Trophoblast cell (in vitro differentiated cells and primary cell): ENCODE measurements around the gene DPEP3.

Source experiments
- DNase-seq, 2 donors: peaks; one replicate each; pipeline ENCODE4 v3.0.0-alpha.2; 2016
- H2AFZ ChIP-seq: 2 replicates; pipeline ENCODE4 v1.6.1; 2013; ENCODE audit warnings: low read length, moderate library complexity, mild to moderate bottlenecking; ENCODE audit not compliant: insufficient read depth, poor library complexity
- H2AK5ac ChIP-seq: 2 replicates; pipeline ENCODE4 v1.6.1; 2013; ENCODE audit warnings: mild to moderate bottlenecking, low read length
- H2BK120ac ChIP-seq: 2 replicates; pipeline ENCODE4 v1.6.1; 2013; ENCODE audit warnings: low read length, mild to moderate bottlenecking, moderate library complexity; ENCODE audit not compliant: insufficient read depth, poor library complexity
- H2BK12ac ChIP-seq: 2 replicates; pipeline ENCODE4 v1.6.1; 2013; ENCODE audit warnings: mild to moderate bottlenecking, low read length, moderate library complexity
- H2BK5ac ChIP-seq: 2 replicates; pipeline ENCODE4 v1.6.1; 2013; ENCODE audit warnings: low read length, low read depth, moderate library complexity, mild to moderate bottlenecking; ENCODE audit not compliant: poor library complexity
- H3K14ac ChIP-seq: 2 replicates; pipeline ENCODE4 v1.6.1; 2013; ENCODE audit warnings: mild to moderate bottlenecking, low read length
- H3K18ac ChIP-seq: 2 replicates; pipeline ENCODE4 v1.6.1; 2013; ENCODE audit warnings: mild to moderate bottlenecking, low read length
- H3K23ac ChIP-seq: 2 replicates; pipeline ENCODE4 v1.6.1; 2013; ENCODE audit warnings: low read length
- H3K27ac ChIP-seq: 2 replicates; pipeline ENCODE4 v1.5.1; 2013; ENCODE audit warnings: low read depth, mild to moderate bottlenecking, inconsistent platforms, low read length, moderate library complexity
- H3K27me3 ChIP-seq: 2 replicates; pipeline ENCODE4 v1.6.1; 2013; ENCODE audit warnings: inconsistent platforms, mild to moderate bottlenecking, low read length, moderate library complexity; ENCODE audit not compliant: insufficient read depth
- H3K36me3 ChIP-seq, 2 experiments: 1 replicate in 1 of 2; 2 replicates in 1 of 2; pipeline ENCODE4 v1.6.1; 2013; ENCODE audit warnings: low read length in 2 of 2, mild to moderate bottlenecking in 2 of 2, moderate library complexity in 1 of 2; ENCODE audit not compliant: insufficient read depth in 2 of 2, control insufficient read depth in 1 of 2
- H3K4ac ChIP-seq: 2 replicates; pipeline ENCODE4 v1.6.1; 2013; ENCODE audit warnings: low read depth, mild to moderate bottlenecking, low read length, moderate library complexity
- H3K4me1 ChIP-seq, 2 experiments: 1 replicate in 1 of 2; 2 replicates in 1 of 2; pipeline ENCODE4 v1.6.1; 2013; ENCODE audit warnings: low read length in 2 of 2, mild to moderate bottlenecking in 2 of 2, moderate library complexity in 1 of 2; ENCODE audit not compliant: insufficient read depth in 2 of 2, control insufficient read depth in 1 of 2
- H3K4me2 ChIP-seq: 2 replicates; pipeline ENCODE4 v1.6.1; 2013; ENCODE audit warnings: inconsistent platforms, mild to moderate bottlenecking, low read length, moderate library complexity
- H3K4me3 ChIP-seq: 2 replicates; pipeline ENCODE4 v1.5.1; 2013; ENCODE audit warnings: mild to moderate bottlenecking, low read depth, low read length, inconsistent platforms
- H3K79me1 ChIP-seq: one replicate; pipeline ENCODE4 v1.6.1; 2013; ENCODE audit warnings: low read length
- H3K79me2 ChIP-seq: 2 replicates; pipeline ENCODE4 v1.6.1; 2013; ENCODE audit warnings: low read length, mild to moderate bottlenecking; ENCODE audit not compliant: control insufficient read depth, insufficient read depth, poor library complexity
- H3K9ac ChIP-seq: 2 replicates; pipeline ENCODE4 v1.6.1; 2013; ENCODE audit warnings: mild to moderate bottlenecking, low read length
- H3K9me3 ChIP-seq: 2 replicates; pipeline ENCODE4 v1.6.1; 2013; ENCODE audit warnings: low read depth, mild to moderate bottlenecking, control low read depth, inconsistent platforms, low read length; ENCODE audit not compliant: insufficient read depth
- H4K12ac ChIP-seq: 2 replicates; pipeline ENCODE4 v1.6.1; 2013; ENCODE audit warnings: low read depth, mild to moderate bottlenecking, low read length, moderate library complexity
- H4K8ac ChIP-seq: 2 replicates; pipeline ENCODE4 v1.6.1; 2013; ENCODE audit warnings: low read depth, mild to moderate bottlenecking, low read length, moderate library complexity
- H4K91ac ChIP-seq: one replicate; pipeline ENCODE4 v1.6.1; 2013; ENCODE audit warnings: low read depth, mild to moderate bottlenecking, low read length, moderate library complexity
- WGBS: extraction: QIAGEN DNeasy Blood & Tissue Kit; methylation state at CpG from one replicate; pipeline ENCODE4 v1.1.7; 2013; ENCODE audit warnings: missing lambda C conversion rate; ENCODE audit not compliant: insufficient read length, insufficient coverage; ENCODE audit errors: extremely low coverage; 5-methylcytosine and 5-hydroxymethylcytosine counted together

Gene DPEP3

GRCh38 chr16:67942200-67942509 is 38.1 kb downstream of the DPEP3 start:
- Histone ChIP-seq H3K79me2 (peaks cover 1% of the 10 kb centered on the region), H3K4me2 (no peak overlapping the region), H2BK5ac (no peak overlapping the region), H2BK120ac (no peak overlapping the region), H4K8ac (no peak overlapping the region), H3K23ac (no peak overlapping the region), H3K14ac (no peak overlapping the region), H3K18ac (no peak overlapping the region), H3K4me1 (peaks cover 2 to 3% of the 10 kb centered on the region in 2 experiments), H3K9me3 (peaks cover 5% of the 10 kb centered on the region), H4K91ac (no peak overlapping the region), H3K27me3 (no peaks in the 10 kb centered on the region), H3K27ac (no peak overlapping the region), H3K4me3 (no peak overlapping the region), H2BK12ac (no peak overlapping the region), H3K9ac (no peak overlapping the region), H3K79me1 (no peaks in the 10 kb centered on the region), H2AK5ac (no peak overlapping the region), H4K12ac (no peak overlapping the region), H2AFZ (no peak overlapping the region), H3K36me3 (peaks cover 73 to 75% of the 10 kb centered on the region in 2 experiments), H3K4ac (no peak overlapping the region)
- WGBS: no CpG with 5 or more reads among the region's 6 CpGs
- DNase-seq: peak in 1 of 2 donors; percentile 49

GRCh38 chr16:67941469-67942199 is 38.7 kb downstream of the DPEP3 start:
- Histone ChIP-seq H2BK5ac (no peak overlapping the region), H3K18ac (no peak overlapping the region), H3K36me3 (peaks cover 68 to 70% of the 10 kb centered on the region in 2 experiments), H2BK12ac (no peak overlapping the region), H2AK5ac (no peak overlapping the region), H3K23ac (no peak overlapping the region), H3K79me1 (peaks cover 3% of the 10 kb centered on the region), H3K4ac (no peak overlapping the region), H2BK120ac (no peak overlapping the region), H3K4me1 (peaks cover 7% of the 10 kb centered on the region in 2 experiments), H3K4me3 (no peak overlapping the region), H4K91ac (no peak overlapping the region), H3K9ac (no peak overlapping the region), H2AFZ (no peak overlapping the region), H3K9me3 (peaks cover 5% of the 10 kb centered on the region), H3K27me3 (no peaks in the 10 kb centered on the region), H4K12ac (no peak overlapping the region), H3K27ac (no peak overlapping the region), H3K79me2 (peaks cover 1% of the 10 kb centered on the region), H4K8ac (no peak overlapping the region), H3K4me2 (no peak overlapping the region), H3K14ac (no peak overlapping the region)
- no peak for DNase-seq
- no CpG with 5 or more reads among the region's 9 CpGs for WGBS

- H3K9ac ChIP-seq: no peak overlapping the region
- H2AK5ac ChIP-seq: no peak overlapping the region
- H3K79me1 ChIP-seq: peaks cover 12% of the 10 kb centered on the region
- peaks cover 57 to 59% of the 10 kb centered on the region in 2 experiments for H3K36me3 ChIP-seq
- H3K4me3 ChIP-seq: no peak overlapping the region
- H3K4ac ChIP-seq: no peak overlapping the region
- H2BK120ac ChIP-seq: no peak overlapping the region
- H2BK12ac ChIP-seq: no peak overlapping the region
- no peak overlapping the region for H2AFZ ChIP-seq
- no peak overlapping the region for H4K8ac ChIP-seq
- H3K4me2 ChIP-seq: no peak overlapping the region
- no peak overlapping the region for H4K91ac ChIP-seq
- no CpG with 5 or more reads among the region's 5 CpGs for WGBS
- H4K12ac ChIP-seq: no peak overlapping the region
- H3K27me3 ChIP-seq: no peaks in the 10 kb centered on the region
- no peak overlapping the region for H3K27ac ChIP-seq
- peaks cover 10% of the 10 kb centered on the region for H3K79me2 ChIP-seq
- H3K18ac ChIP-seq: no peak overlapping the region
- no peak overlapping the region for H2BK5ac ChIP-seq
- peaks cover 2% of the 10 kb centered on the region for H3K9me3 ChIP-seq
- no peak overlapping the region for H3K14ac ChIP-seq
- H3K23ac ChIP-seq: no peak overlapping the region
- DNase-seq: no peak
- H3K4me1 ChIP-seq: peaks cover 7% of the 10 kb centered on the region in 2 experiments
Observed at GRCh38 chr16:67940446-67941089, 39.7 kb downstream of the DPEP3 start.

- Histone ChIP-seq H3K4me1 (peaks cover 13 to 14% of the 10 kb centered on the region in 2 experiments), H4K91ac (no peak overlapping the region), H3K9me3 (peaks cover 2% of the 10 kb centered on the region), H3K27me3 (no peaks in the 10 kb centered on the region), H3K14ac (no peak overlapping the region), H3K4ac (no peak overlapping the region), H3K23ac (no peak overlapping the region), H3K4me2 (no peak overlapping the region), H4K12ac (no peak overlapping the region), H3K79me2 (peaks cover 10% of the 10 kb centered on the region), H3K79me1 (peaks cover 12% of the 10 kb centered on the region), H2BK12ac (no peak overlapping the region), H2BK5ac (no peak overlapping the region), H2AFZ (no peak overlapping the region), H4K8ac (no peak overlapping the region), H3K9ac (no peak overlapping the region), H3K27ac (no peak overlapping the region), H3K4me3 (no peak overlapping the region), H2BK120ac (no peak overlapping the region), H2AK5ac (no peak overlapping the region), H3K36me3 (peaks cover 50 to 52% of the 10 kb centered on the region in 2 experiments), H3K18ac (no peak overlapping the region)
- WGBS: no CpG with 5 or more reads among the region's 33 CpGs
- no peak for DNase-seq
Observed at GRCh38 chr16:67939507-67940445, 40.5 kb downstream of the DPEP3 start.
